Spleen (tissue), 7 donors: ENCODE data around the gene ADAMTS4.

Experiments
- POLR2A ChIP-seq, 3 donors: fragments of 450-650 bp; IDR thresholded peaks; one replicate each; pipeline ENCODE4 v1.5.1; 2017; ENCODE audit warnings: antibody characterized with exemption in 3 of 3, mild to moderate bottlenecking in 1 of 3
- POLR2AphosphoS5 ChIP-seq, 3 donors: sonication (generic); formaldehyde crosslinking; IDR thresholded peaks; one replicate each; pipeline ENCODE4 v1.5.1; 2017; ENCODE audit warnings: antibody characterized with exemption in 3 of 3
- TF ChIP-seq, protein P1 (sequence below), 11 experiments: fragments of 200-600 bp in 7 of 11; fragments of 450-650 bp in 4 of 11; sonication (generic) in 4 of 11; IDR thresholded peaks in 8 of 11; conservative IDR thresholded peaks in 3 of 11; 1 replicate in 7 of 11; 2 replicates in 4 of 11; pipeline versions ENCODE4 v1.4.0 to v1.8.0; 2016 to 2021; ENCODE audit warnings: antibody characterized with exemption in 11 of 11, inconsistent platforms in 4 of 11, mild to moderate bottlenecking in 1 of 11
- donor health status: DM: no; HTN: no; CAD: no; lungs with moderate emphysema.
- donor health status: DM: no; HTN: no; CAD: no.
- donor health status: DM: no; HTN: no; CAD: no.

GRCh38 chr1:161206411-161207140 lies 7.7 kb upstream of the ADAMTS4 start:
- TF ChIP-seq POLR2A (IDR thresholded peaks at IDR 0.05) (no peak), POLR2AphosphoS5 (IDR thresholded peaks at IDR 0.05) (no peak)
- TF ChIP-seq, protein P1, sequence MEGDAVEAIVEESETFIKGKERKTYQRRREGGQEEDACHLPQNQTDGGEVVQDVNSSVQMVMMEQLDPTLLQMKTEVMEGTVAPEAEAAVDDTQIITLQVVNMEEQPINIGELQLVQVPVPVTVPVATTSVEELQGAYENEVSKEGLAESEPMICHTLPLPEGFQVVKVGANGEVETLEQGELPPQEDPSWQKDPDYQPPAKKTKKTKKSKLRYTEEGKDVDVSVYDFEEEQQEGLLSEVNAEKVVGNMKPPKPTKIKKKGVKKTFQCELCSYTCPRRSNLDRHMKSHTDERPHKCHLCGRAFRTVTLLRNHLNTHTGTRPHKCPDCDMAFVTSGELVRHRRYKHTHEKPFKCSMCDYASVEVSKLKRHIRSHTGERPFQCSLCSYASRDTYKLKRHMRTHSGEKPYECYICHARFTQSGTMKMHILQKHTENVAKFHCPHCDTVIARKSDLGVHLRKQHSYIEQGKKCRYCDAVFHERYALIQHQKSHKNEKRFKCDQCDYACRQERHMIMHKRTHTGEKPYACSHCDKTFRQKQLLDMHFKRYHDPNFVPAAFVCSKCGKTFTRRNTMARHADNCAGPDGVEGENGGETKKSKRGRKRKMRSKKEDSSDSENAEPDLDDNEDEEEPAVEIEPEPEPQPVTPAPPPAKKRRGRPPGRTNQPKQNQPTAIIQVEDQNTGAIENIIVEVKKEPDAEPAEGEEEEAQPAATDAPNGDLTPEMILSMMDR (IDR thresholded peaks at IDR 0.05 in 8 of 11, conservative IDR thresholded peaks at IDR 0.05 in 3 of 11) = no peak
